Immature natural killer cell (primary cell): ENCODE results near the gene C19orf53. TPM values are rescaled to one million over a fixed set of nuclear protein-coding genes. Genes with fewer than 3 reads are reported as not detected.
"Not testable (repeated sequence)": the region's sequence is repeated elsewhere in the genome, so short reads cannot be mapped to it uniquely, and the experiment has no call there.

Experiments used
- DNase-seq, 3 donors: peaks; one replicate each; pipeline ENCODE4 v3.0.0; 2022; ENCODE audit warnings: mixed read lengths in 1 of 3
- H3K27ac Mint-ChIP-seq, 6 donors: one replicate each; pipeline ENCODE4 v1.8.0; 2020; ENCODE audit warnings: mixed read lengths in 6 of 6, mild to moderate bottlenecking in 5 of 6, inconsistent platforms in 4 of 6, moderate library complexity in 3 of 6
- H3K27me3 Mint-ChIP-seq, 3 donors: one replicate each; pipeline ENCODE4 v1.8.0; 2020 to 2021; ENCODE audit warnings: low read depth in 3 of 3, mild to moderate bottlenecking in 3 of 3, mixed read lengths in 3 of 3, moderate library complexity in 3 of 3, inconsistent platforms in 1 of 3
- H3K36me3 Mint-ChIP-seq, 3 donors: one replicate each; pipeline ENCODE4 v1.8.0; 2020; ENCODE audit warnings: mixed read lengths in 3 of 3, inconsistent platforms in 2 of 3, mild to moderate bottlenecking in 2 of 3
- H3K4me1 Mint-ChIP-seq, 2 donors: one replicate each; pipeline ENCODE4 v1.8.0; 2020; ENCODE audit warnings: inconsistent platforms in 2 of 2, mild to moderate bottlenecking in 2 of 2, mixed read lengths in 2 of 2, moderate library complexity in 1 of 2
- H3K4me3 Mint-ChIP-seq, 5 donors: one replicate each; pipeline ENCODE4 v1.8.0; 2020; ENCODE audit warnings: mild to moderate bottlenecking in 5 of 5, mixed read lengths in 5 of 5, inconsistent platforms in 3 of 5, moderate library complexity in 3 of 5
- H3K9me3 Mint-ChIP-seq, 6 donors: one replicate each; pipeline ENCODE4 v1.8.0; 2020; ENCODE audit warnings: mild to moderate bottlenecking in 6 of 6, mixed read lengths in 6 of 6, inconsistent platforms in 4 of 6, moderate library complexity in 3 of 6
- polyA plus RNA-seq, 3 donors: library from polyadenylated mRNA; unstranded; fragments of 300-500 nt; fragmentation: Illumina TruSeq; gene quantifications; one replicate each; pipeline ENCODE4 v1.2.3, GENCODE V29; 2021

C19orf53 gene
- polyA plus RNA-seq, 3 donors from 2014 or later: 178 to 259 (median 185) TPM

DNA sequence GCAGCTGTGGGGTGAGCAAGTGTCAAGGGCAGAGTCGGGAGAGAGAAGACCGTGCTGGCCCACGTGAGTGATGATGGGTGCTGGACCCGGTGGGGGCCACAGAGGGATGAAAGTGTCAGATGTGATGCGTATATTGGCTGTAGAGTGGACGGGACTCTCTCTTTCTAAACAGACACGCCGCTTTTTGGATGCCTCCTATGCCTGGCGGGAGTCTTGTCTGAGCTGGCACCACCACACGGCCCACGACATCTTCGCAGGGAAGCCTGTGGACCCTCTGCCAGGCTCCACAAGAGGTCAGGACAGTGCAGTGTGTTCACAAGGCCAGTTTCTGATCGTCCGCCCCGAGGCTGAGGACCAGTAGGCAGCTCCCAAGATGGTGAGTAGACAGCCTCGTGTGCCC, 22.8 kb upstream of the C19orf53 start:
- Mint-ChIP-seq H3K36me3 (peaks cover 4 to 18% (median 10%) of the 10 kb centered on the region in 3 donors), H3K27me3 (peaks cover 2 to 4% (median 3%) of the 10 kb centered on the region in 3 donors), H3K4me1 (peaks cover 26 to 33% of the 10 kb centered on the region in 2 donors), H3K4me3 (no peak overlapping the region), H3K9me3 (no peaks in the 10 kb centered on the region), H3K27ac (no peak overlapping the region)
- DNase-seq: no peak

- H3K4me3 Mint-ChIP-seq, H3K9me3 Mint-ChIP-seq, H3K27ac Mint-ChIP-seq, DNase-seq, H3K27me3 Mint-ChIP-seq: not testable (repeated sequence)
- H3K4me1 Mint-ChIP-seq: peaks cover 15% of the 10 kb centered on the region in 2 donors
- peaks cover 12 to 28% (median 16%) of the 10 kb centered on the region in 3 donors for H3K36me3 Mint-ChIP-seq
Observed at GRCh38 chr19:13753622-13754021, 20.6 kb upstream of the C19orf53 start.

DNA sequence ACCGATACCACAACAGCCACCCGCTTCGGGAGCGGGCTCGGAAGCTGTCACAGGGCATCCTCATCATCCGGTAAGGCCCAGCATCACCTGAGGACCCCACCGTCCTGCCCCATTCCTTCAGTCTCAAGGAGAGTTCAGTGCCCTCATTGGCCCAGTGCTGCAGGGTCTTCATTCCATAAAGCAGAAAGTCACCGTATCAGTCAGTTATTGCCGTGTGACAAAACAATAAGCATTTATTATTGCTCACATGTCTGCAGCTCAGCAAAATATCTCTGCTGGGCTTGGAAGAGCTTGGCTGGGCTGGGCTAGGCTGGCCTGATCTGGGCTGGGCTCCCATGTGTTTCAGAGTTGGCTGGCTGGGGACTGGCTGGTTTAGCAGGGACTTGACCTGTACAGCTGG, 18.0 kb upstream of the C19orf53 start:
- H3K27ac Mint-ChIP-seq: peak overlapping the region in 1 of 6 donors; percentile 55
- H3K36me3 Mint-ChIP-seq: peaks cover 12 to 28% (median 16%) of the 10 kb centered on the region in 3 donors
- no peak overlapping the region for H3K4me3 Mint-ChIP-seq

GRCh38 chr19:13757805-13758772, 16.2 kb upstream of the C19orf53 start:
- Mint-ChIP-seq H3K9me3 (no peaks in the 10 kb centered on the region), H3K4me1 (peaks cover 0 to 3% of the 10 kb centered on the region in 2 donors), H3K27me3 (no peaks in the 10 kb centered on the region), H3K4me3 (no peak overlapping the region), H3K36me3 (peaks cover 16 to 29% (median 20%) of the 10 kb centered on the region in 3 donors), H3K27ac (peak overlapping the region in 1 of 6 donors; percentile 9)
- DNase-seq: no peak

More for the DNA sequence above, 18.0 kb upstream of the C19orf53 start:
- Mint-ChIP-seq H3K27me3 (no peaks in the 10 kb centered on the region), H3K4me1 (no peaks in the 10 kb centered on the region), H3K9me3 (no peaks in the 10 kb centered on the region)
- DNase-seq: no peak

- Mint-ChIP-seq H3K4me1 (peaks cover 2 to 6% of the 10 kb centered on the region in 2 donors), H3K4me3 (no peak overlapping the region), H3K36me3 (peaks cover 16 to 28% (median 20%) of the 10 kb centered on the region in 3 donors), H3K27ac (no peak overlapping the region), H3K27me3 (no peaks in the 10 kb centered on the region), H3K9me3 (no peaks in the 10 kb centered on the region)
- no peak for DNase-seq
Observed at GRCh38 chr19:13758795-13759194, 15.5 kb upstream of the C19orf53 start.

- Mint-ChIP-seq H3K27me3 (no peaks in the 10 kb centered on the region), H3K4me1 (peaks cover 16 to 17% of the 10 kb centered on the region in 2 donors), H3K4me3 (no peak overlapping the region), H3K9me3 (no peaks in the 10 kb centered on the region), H3K36me3 (peaks cover 10 to 15% (median 12%) of the 10 kb centered on the region in 3 donors), H3K27ac (no peak overlapping the region)
- no peak for DNase-seq
Observed at GRCh38 chr19:13761423-13761822, 12.8 kb upstream of the C19orf53 start.

- Mint-ChIP-seq H3K27me3 (no peaks in the 10 kb centered on the region), H3K4me3 (peak overlapping the region in 1 of 5 donors; percentile 52), H3K9me3 (no peaks in the 10 kb centered on the region), H3K27ac (no peak overlapping the region), H3K36me3 (peaks cover 9 to 11% (median 9%) of the 10 kb centered on the region in 3 donors), H3K4me1 (peaks cover 16 to 17% of the 10 kb centered on the region in 2 donors)
- no peak for DNase-seq
Observed at GRCh38 chr19:13762635-13763235, 11.5 kb upstream of the C19orf53 start.

GRCh38 chr19:13763265-13763664, 11.0 kb upstream of the C19orf53 start:
- Mint-ChIP-seq H3K4me3 (peak overlapping the region in 4 of 5 donors; percentile 74 to 87 (median 78)), H3K36me3 (peaks cover 7 to 11% (median 10%) of the 10 kb centered on the region in 3 donors), H3K27ac (peak overlapping the region in 1 of 6 donors; percentile 55), H3K4me1 (peaks cover 16 to 17% of the 10 kb centered on the region in 2 donors), H3K27me3 (no peaks in the 10 kb centered on the region), H3K9me3 (no peaks in the 10 kb centered on the region)
- DNase-seq: no peak

DNA sequence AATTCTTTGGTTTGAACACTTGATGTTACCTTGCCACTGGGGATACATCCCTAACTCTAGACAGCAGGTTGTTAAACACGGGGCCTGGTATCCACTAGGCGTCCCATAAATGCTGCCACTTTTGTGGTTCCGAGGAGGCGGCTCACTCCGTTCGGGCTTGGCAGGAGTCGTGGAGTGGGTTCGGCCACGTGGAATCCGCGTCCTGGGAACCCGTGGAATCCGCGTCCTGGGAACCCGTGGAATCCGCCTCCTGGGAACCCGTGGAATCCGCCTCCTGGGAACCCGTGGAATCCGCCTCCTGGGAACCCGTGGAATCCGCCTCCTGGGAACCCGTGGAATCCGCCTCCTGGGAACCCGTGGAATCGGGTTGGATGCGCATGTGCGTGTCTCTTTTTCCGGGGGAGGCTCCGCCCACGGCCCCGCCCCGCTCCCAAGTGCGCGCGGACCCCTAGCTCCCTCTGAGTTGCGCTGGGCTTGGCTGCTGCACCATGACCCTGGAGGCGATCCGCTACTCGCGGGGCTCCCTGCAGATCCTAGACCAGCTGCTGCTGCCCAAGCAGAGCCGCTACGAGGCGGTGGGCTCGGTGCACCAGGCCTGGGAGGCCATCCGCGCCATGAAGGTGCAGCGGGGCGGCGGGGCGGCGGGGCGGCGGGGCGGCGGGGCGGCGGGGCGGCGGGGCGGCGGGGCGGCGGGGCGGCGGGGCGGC, 10.0 kb upstream of the C19orf53 start, which contains the start of gene MRI1:
Gene MRI1 (plus strand): TSS at position 422 of the 707 bp plus-strand sequence. CDS start 67 bp downstream, at position 489.
- Mint-ChIP-seq H3K27me3 (no peaks in the 10 kb centered on the region), H3K36me3 (peaks cover 4 to 8% (median 7%) of the 10 kb centered on the region in 3 donors), H3K27ac (peak within 1 kb of the TSS in 5 of 6 donors; percentile 62 to 91 (median 77)), H3K4me1 (peaks cover 16 to 17% of the 10 kb centered on the region in 2 donors), H3K4me3 (peak within 1 kb of the TSS; percentile 85 to 88 (median 87)), H3K9me3 (no peaks in the 10 kb centered on the region)
- peak; percentile 54 to 61 (median 61) for DNase-seq

DNA sequence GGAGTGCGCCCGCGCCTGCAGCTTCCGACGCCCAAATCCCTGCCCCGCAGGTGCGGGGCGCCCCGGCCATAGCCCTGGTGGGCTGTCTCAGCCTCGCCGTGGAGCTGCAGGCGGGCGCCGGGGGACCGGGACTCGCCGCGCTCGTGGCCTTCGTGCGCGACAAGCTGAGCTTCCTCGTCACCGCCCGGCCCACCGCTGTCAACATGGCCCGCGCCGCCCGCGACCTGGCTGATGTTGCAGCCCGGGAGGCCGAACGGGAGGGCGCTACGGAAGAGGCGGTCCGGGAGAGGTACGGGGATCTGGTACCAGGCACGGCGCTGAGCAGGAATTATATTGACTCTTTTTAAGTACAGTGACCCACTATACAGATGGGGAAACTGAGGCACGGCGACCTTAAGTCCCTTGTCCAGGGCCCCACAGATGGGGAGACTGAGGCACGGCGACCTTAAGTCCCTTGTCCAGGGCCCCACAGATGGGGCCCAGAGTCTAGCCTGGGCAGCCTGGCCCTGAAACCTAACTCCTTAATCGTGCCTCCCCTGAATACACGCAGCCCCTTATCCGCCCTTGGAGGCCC, 9.3 kb upstream of the C19orf53 start:
- DNase-seq: peak; percentile 22 to 32 (median 31)

GRCh38 chr19:13765395-13766094, 8.7 kb upstream of the C19orf53 start:
- Mint-ChIP-seq H3K4me3 (peak overlapping the region; percentile 80 to 88 (median 87)), H3K27me3 (no peaks in the 10 kb centered on the region), H3K4me1 (peaks cover 16 to 17% of the 10 kb centered on the region in 2 donors), H3K36me3 (peaks cover 4 to 11% (median 10%) of the 10 kb centered on the region in 3 donors), H3K9me3 (no peaks in the 10 kb centered on the region), H3K27ac (peak overlapping the region in 5 of 6 donors; percentile 62 to 91 (median 77))
- DNase-seq: no peak

More for the DNA sequence above, 9.3 kb upstream of the C19orf53 start:
- Mint-ChIP-seq H3K27ac (peak overlapping the region in 5 of 6 donors; percentile 62 to 91 (median 77)), H3K4me1 (peaks cover 16 to 17% of the 10 kb centered on the region in 2 donors), H3K36me3 (peaks cover 4 to 9% (median 8%) of the 10 kb centered on the region in 3 donors), H3K27me3 (no peaks in the 10 kb centered on the region), H3K9me3 (no peaks in the 10 kb centered on the region), H3K4me3 (peak overlapping the region; percentile 80 to 88 (median 87))

DNA sequence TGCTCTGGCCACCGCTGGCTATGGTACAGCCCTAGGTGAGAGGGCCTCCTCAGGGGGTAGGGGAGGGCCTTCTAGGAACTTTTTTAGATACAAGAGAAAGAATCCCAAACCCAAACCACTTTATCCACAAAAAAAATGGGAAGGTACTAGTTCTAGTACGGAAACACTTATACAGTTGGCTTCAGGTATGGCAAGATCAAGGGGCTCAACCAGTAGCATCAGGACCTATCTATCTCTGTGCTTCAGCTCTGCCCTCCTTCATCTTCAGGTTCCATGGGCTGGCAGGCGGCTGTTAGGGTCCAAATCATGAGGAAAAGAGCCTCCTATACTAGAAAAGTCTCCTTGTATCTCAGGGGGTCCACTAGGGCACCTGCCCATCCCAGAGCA, 8.2 kb upstream of the C19orf53 start:
- Mint-ChIP-seq H3K27me3 (no peaks in the 10 kb centered on the region), H3K4me1 (peaks cover 16 to 17% of the 10 kb centered on the region in 2 donors), H3K4me3 (peak overlapping the region in 4 of 5 donors; percentile 18 to 87 (median 84)), H3K27ac (peak overlapping the region in 2 of 6 donors; percentile 21 to 81), H3K36me3 (peaks cover 4 to 11% (median 10%) of the 10 kb centered on the region in 3 donors), H3K9me3 (no peaks in the 10 kb centered on the region)
- DNase-seq: no peak
